NCI-H2227 (cell line): ENCODE measurements around the gene MOB3C.

Experiments used
- DNase-seq: peaks from one replicate; lab custom pipeline; 2025; ENCODE audit not compliant: unreplicated experiment; lab: John Stamatoyannopoulos, UW

MOB3C gene

GRCh38 chr1:46580140-46580903 is 36.3 kb downstream of the MOB3C start:
- no peak for DNase-seq

GRCh38 chr1:46577671-46578070 is 38.9 kb downstream of the MOB3C start:
- DNase-seq: no peak

- DNase-seq: no peak
Observed at GRCh38 chr1:46576596-46576995, 40.0 kb downstream of the MOB3C start.

- no peak for DNase-seq
Observed at GRCh38 chr1:46575778-46576177, 40.8 kb downstream of the MOB3C start.

- DNase-seq: peak; percentile 93
Observed at GRCh38 chr1:46575300-46575699, 41.3 kb downstream of the MOB3C start.

- DNase-seq: no peak
Observed at GRCh38 chr1:46571691-46572225, 44.9 kb downstream of the MOB3C start.

- DNase-seq: no peak
Observed at GRCh38 chr1:46569884-46570725, 46.5 kb downstream of the MOB3C start.

- DNase-seq: no peak
Observed at GRCh38 chr1:46569116-46569515, 47.5 kb downstream of the MOB3C start.

GRCh38 chr1:46568461-46568891 is 48.1 kb downstream of the MOB3C start:
- no peak for DNase-seq

GRCh38 chr1:46563341-46563740 is 53.3 kb downstream of the MOB3C start:
- DNase-seq: no peak

GRCh38 chr1:46562498-46562897 is 54.1 kb downstream of the MOB3C start:
- no peak for DNase-seq

- no peak for DNase-seq
Observed at GRCh38 chr1:46558966-46559365, 57.6 kb downstream of the MOB3C start.

- peak; percentile 77 for DNase-seq
Observed at GRCh38 chr1:46558141-46558963, 58.3 kb downstream of the MOB3C start.
